Measurements from ENCODE around the gene POLA1. TPM values are rescaled to one million over a fixed set of nuclear protein-coding genes. Genes with fewer than 3 reads are reported as not detected.
"Not testable (repeated sequence)": the region's sequence is repeated elsewhere in the genome, so short reads cannot be mapped to it uniquely, and the experiment has no call there.

The POLA1 gene
- total RNA-seq, 1 donor from 2014 or later, result 76.5 TPM

GRCh38 chrX:24859211-24859841 lies 165.6 kb downstream of the POLA1 start:
- H3K27me3 Mint-ChIP-seq (ENCODE audit: low read depth), result no peaks in the 10 kb centered on the region
- no peak for DNase-seq (ENCODE audit: low read depth, low spot score)
- H3K36me3 Mint-ChIP-seq (ENCODE audit: low read depth), result peaks cover 19% of the 10 kb centered on the region
- no peak overlapping the region for H3K27ac Mint-ChIP-seq (ENCODE audit: unreplicated experiment)
- H3K9me3 Mint-ChIP-seq, result no peaks in the 10 kb centered on the region
- H3K4me1 Mint-ChIP-seq, result peaks cover 9% of the 10 kb centered on the region
- TF ChIP-seq CTCF (conservative IDR thresholded peaks at IDR 0.05), result no peak
- no peak overlapping the region for H3K4me3 Mint-ChIP-seq

GRCh38 chrX:24860140-24860539 lies 166.4 kb downstream of the POLA1 start:
- DNase-seq (ENCODE audit: low read depth, low spot score), result no peak
- peaks cover 9% of the 10 kb centered on the region for H3K4me1 Mint-ChIP-seq
- TF ChIP-seq CTCF (conservative IDR thresholded peaks at IDR 0.05), result no peak
- H3K4me3 Mint-ChIP-seq, result no peak overlapping the region
- no peak overlapping the region for H3K27ac Mint-ChIP-seq (ENCODE audit: unreplicated experiment)
- peaks cover 16% of the 10 kb centered on the region for H3K36me3 Mint-ChIP-seq (ENCODE audit: low read depth)
- H3K27me3 Mint-ChIP-seq (ENCODE audit: low read depth), result no peaks in the 10 kb centered on the region
- H3K9me3 Mint-ChIP-seq, result no peaks in the 10 kb centered on the region

GRCh38 chrX:24862343-24862742 lies 168.6 kb downstream of the POLA1 start:
- H3K27me3 Mint-ChIP-seq (ENCODE audit: low read depth), result no peaks in the 10 kb centered on the region
- no peak overlapping the region for H3K4me3 Mint-ChIP-seq
- peaks cover 16% of the 10 kb centered on the region for H3K36me3 Mint-ChIP-seq (ENCODE audit: low read depth)
- no peaks in the 10 kb centered on the region for H3K9me3 Mint-ChIP-seq
- no peak for TF ChIP-seq CTCF (conservative IDR thresholded peaks at IDR 0.05)
- H3K4me1 Mint-ChIP-seq, result peaks cover 9% of the 10 kb centered on the region
- DNase-seq (ENCODE audit: low read depth, low spot score), result no peak
- no peak overlapping the region for H3K27ac Mint-ChIP-seq (ENCODE audit: unreplicated experiment)

- not testable (repeated sequence) for H3K27ac Mint-ChIP-seq (ENCODE audit: unreplicated experiment); H3K4me1 Mint-ChIP-seq; H3K27me3 Mint-ChIP-seq (ENCODE audit: low read depth); H3K4me3 Mint-ChIP-seq; H3K9me3 Mint-ChIP-seq; DNase-seq (ENCODE audit: low read depth, low spot score)
- H3K36me3 Mint-ChIP-seq (ENCODE audit: low read depth), result peaks cover 19% of the 10 kb centered on the region
These were observed 170.1 kb downstream of the POLA1 start for GRCh38 chrX:24863779-24864178.

- Mint-ChIP-seq H3K27ac (ENCODE audit: unreplicated experiment) (no peak overlapping the region), H3K27me3 (ENCODE audit: low read depth) (no peaks in the 10 kb centered on the region), H3K4me3 (no peak overlapping the region), H3K4me1 (peaks cover 3% of the 10 kb centered on the region), H3K9me3 (no peaks in the 10 kb centered on the region), H3K36me3 (ENCODE audit: low read depth) (peaks cover 12% of the 10 kb centered on the region)
- no peak for TF ChIP-seq CTCF (conservative IDR thresholded peaks at IDR 0.05)
- DNase-seq (ENCODE audit: low read depth, low spot score), result no peak
These were observed 176.4 kb downstream of the POLA1 start for GRCh38 chrX:24870143-24870542.

- Mint-ChIP-seq H3K27ac (ENCODE audit: unreplicated experiment) (no peak overlapping the region), H3K27me3 (ENCODE audit: low read depth) (no peaks in the 10 kb centered on the region), H3K4me3 (no peak overlapping the region), H3K36me3 (ENCODE audit: low read depth) (peaks cover under 1% of the 10 kb centered on the region), H3K4me1 (peaks cover 46% of the 10 kb centered on the region), H3K9me3 (no peaks in the 10 kb centered on the region)
- TF ChIP-seq CTCF (conservative IDR thresholded peaks at IDR 0.05), result no peak
- DNase-seq (ENCODE audit: low read depth, low spot score), result no peak
These were observed 181.0 kb downstream of the POLA1 start for GRCh38 chrX:24874604-24875247.
